ENCODE results near the gene SLC15A4. TPM values are rescaled to one million over a fixed set of nuclear protein-coding genes. Genes with fewer than 3 reads are reported as not detected.
A peak's percentile ranks its signal among the peaks of the same experiment; 100 is the strongest.

Gene SLC15A4
- polyA plus RNA-seq, 2 of the 4 experiments (the other 2 are of a cell fraction) = 21.6 to 40.0 TPM

GRCh38 chr12:128787827-128788226, 35.9 kb downstream of the SLC15A4 start:
- CTCF ChIA-PET = no interaction called here
- DNase-seq (ENCODE audit: low read depth in 1 of 2, low spot score in 1 of 2) (no peak), ATAC-seq (no peak), FAIRE-seq (no peak)
- Histone ChIP-seq H3K4me2 (no peak overlapping the region), H3K9me3 (no peaks in the 10 kb centered on the region), H3K27ac (no peak overlapping the region), H3K4me1 (no peaks in the 10 kb centered on the region), H3K4me3 (no peak overlapping the region)
- POLR2A ChIA-PET = no interaction called here
- no peak for TF ChIP-seq HOXB13 (CRISPR knock-in tag; IDR thresholded peaks at IDR 0.05; ENCODE audit: low read depth)
- TF ChIP-seq, protein P1, sequence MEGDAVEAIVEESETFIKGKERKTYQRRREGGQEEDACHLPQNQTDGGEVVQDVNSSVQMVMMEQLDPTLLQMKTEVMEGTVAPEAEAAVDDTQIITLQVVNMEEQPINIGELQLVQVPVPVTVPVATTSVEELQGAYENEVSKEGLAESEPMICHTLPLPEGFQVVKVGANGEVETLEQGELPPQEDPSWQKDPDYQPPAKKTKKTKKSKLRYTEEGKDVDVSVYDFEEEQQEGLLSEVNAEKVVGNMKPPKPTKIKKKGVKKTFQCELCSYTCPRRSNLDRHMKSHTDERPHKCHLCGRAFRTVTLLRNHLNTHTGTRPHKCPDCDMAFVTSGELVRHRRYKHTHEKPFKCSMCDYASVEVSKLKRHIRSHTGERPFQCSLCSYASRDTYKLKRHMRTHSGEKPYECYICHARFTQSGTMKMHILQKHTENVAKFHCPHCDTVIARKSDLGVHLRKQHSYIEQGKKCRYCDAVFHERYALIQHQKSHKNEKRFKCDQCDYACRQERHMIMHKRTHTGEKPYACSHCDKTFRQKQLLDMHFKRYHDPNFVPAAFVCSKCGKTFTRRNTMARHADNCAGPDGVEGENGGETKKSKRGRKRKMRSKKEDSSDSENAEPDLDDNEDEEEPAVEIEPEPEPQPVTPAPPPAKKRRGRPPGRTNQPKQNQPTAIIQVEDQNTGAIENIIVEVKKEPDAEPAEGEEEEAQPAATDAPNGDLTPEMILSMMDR (IDR thresholded peaks at IDR 0.05) = no peak
- WGBS (ENCODE audit: missing lambda C conversion rate) = 73% methylated on average over 2 of the region's 2 CpGs

DNA sequence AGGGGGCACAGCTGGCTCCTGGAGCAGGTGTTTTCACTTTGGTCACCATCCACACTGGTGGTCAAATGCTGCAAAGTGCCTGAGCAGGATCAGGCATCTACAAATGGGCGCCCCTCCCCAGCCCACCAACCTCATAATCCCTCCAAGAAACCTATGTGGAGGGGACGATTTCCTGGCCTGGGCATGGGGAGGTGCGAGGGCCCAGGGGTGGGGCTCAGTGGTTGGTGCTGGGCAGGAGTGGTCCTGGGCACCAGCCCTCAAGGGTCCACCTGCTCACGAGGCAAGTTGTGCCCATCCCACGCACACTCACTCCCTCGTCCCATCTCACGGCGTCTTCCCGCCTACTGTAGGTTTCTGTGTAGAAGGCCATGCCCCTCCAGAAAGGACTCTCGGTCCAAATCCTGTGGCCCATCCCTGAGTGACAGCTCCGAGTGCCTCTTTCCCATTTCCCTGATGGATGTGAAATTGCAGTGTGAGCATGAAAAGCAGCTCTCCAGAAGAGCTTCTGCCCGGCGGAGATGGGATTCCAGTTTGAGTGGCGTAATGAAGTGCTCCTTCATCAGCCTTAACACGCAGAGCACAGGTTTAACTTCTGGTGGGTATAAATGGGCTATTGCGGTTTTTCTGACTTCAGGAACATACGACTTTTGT, 36.9 kb downstream of the SLC15A4 start:
- H3K4me1 ChIP-seq = no peaks in the 10 kb centered on the region
- 78% methylated on average over 17 of the region's 17 CpGs for WGBS (ENCODE audit: missing lambda C conversion rate)
- ChIA-PET POLR2A (no interaction called here), CTCF (no interaction called here)
- DNase-seq (ENCODE audit: low read depth in 1 of 2, low spot score in 1 of 2) = no peak
- ATAC-seq = no peak
- no peaks in the 10 kb centered on the region for H3K9me3 ChIP-seq
- no peak for FAIRE-seq
- H3K4me3 ChIP-seq = no peak overlapping the region
- no peak overlapping the region for H3K4me2 ChIP-seq
- no peak overlapping the region for H3K27ac ChIP-seq
- TF ChIP-seq REST (IDR thresholded peaks at IDR 0.05) (no peak), RARB (CRISPR knock-in tag; IDR thresholded peaks at IDR 0.05) (no peak), GATA3 (IDR thresholded peaks at IDR 0.05; ENCODE audit: borderline replicate concordance) (no peak)

DNA sequence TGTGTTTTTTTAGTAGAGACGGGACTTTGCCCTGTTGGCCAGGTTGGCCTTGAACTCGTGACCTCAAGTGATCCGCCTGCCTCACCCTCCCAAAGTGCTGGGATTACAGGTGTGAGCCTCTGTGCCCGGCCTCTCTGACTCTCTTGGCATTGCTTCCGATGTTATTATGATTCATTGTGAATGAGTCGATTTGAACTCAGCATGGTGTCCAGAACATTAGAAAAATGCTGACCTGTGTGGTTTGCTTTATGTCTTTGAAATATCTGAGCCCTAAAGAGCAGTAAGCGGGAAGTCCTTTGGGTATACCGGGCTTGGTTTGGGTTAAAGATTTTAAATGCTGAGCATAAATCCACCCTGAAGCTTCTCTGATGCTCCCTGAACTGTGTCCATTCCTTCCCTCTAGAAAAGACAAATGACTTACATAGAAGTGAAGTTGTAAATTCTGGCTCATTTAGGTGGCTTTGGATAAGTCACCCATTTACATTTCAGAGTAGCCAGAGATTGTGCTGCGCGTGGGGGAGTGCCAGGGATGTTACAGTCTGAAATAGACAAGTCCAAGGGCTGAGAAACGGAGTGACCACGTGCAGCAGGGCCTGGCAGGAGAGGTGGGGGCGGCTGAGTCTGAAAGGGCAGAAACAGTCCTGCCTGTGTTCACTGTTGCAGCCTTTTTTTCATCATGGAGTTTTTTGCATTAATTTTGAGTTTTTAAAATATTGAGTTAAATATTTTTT, 39.6 kb downstream of the SLC15A4 start:
- no peak overlapping the region for H3K4me2 ChIP-seq
- DNase-seq (ENCODE audit: low read depth in 1 of 2, low spot score in 1 of 2) (no peak), ATAC-seq (no peak), FAIRE-seq (no peak)
- H3K4me1 ChIP-seq = no peaks in the 10 kb centered on the region
- TF ChIP-seq POLR2AphosphoS2 (conservative IDR thresholded peaks at IDR 0.05; ENCODE audit: low read length) = no peak
- TF ChIP-seq MAFK (IDR thresholded peaks at IDR 0.05; ENCODE audit: partially characterized antibody) = peak; percentile 87
- H3K9me3 ChIP-seq = no peaks in the 10 kb centered on the region
- ChIA-PET POLR2A (no interaction called here), CTCF (interaction anchor here (0.9 to 1.3 kb wide), 3 partner anchors 13 to 1230 kb away, joined by 3 read pairs; no protein-coding TSS in a partner anchor)
- WGBS (ENCODE audit: missing lambda C conversion rate) = 51% methylated on average over 13 of the region's 13 CpGs
- no peak overlapping the region for H3K4me3 ChIP-seq
- H3K27ac ChIP-seq = no peak overlapping the region

DNA sequence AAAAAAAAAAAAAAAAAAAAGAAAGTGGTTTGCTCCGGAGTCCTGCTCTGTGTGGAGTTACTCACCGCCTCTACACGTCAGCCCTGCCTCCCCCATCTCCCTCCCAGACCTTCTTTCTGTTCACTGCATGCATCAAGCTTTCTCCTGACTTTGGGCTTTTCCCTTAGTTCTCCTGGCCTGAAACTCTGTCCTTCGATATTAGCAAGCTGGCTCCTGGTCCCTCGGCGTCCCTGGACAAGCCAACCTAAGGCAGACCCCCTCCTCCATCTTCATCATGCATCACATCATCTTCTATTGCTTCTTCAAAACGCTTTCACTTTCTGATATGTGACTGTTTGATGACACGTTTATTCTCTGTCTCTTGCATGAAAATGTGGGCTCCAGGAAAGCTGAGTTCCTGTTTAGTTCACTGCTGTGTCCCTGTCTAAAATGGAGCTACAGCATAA, 40.6 kb downstream of the SLC15A4 start:
- H3K4me2 ChIP-seq = no peak overlapping the region
- CTCF ChIA-PET = interaction anchor here (0.6 to 2.8 kb wide), 9 partner anchors 8 to 1231 kb away, joined by 3 to 14 read pairs (median 3); no protein-coding TSS in a partner anchor
- 56% methylated on average over 8 of the region's 8 CpGs for WGBS (ENCODE audit: missing lambda C conversion rate)
- TF ChIP-seq MYC (IDR thresholded peaks at IDR 0.05; ENCODE audit: borderline replicate concordance, low read length) (no peak), CBX8 (IDR thresholded peaks at IDR 0.05) (no peak), CBX2 (IDR thresholded peaks at IDR 0.05; ENCODE audit: borderline replicate concordance, low read depth) (no peak), NPAS2 (CRISPR knock-in tag; IDR thresholded peaks at IDR 0.05; ENCODE audit: borderline replicate concordance) (no peak), USF2 (IDR thresholded peaks at IDR 0.05) (no peak), RFX5 (IDR thresholded peaks at IDR 0.05) (no peak), EP300 (IDR thresholded peaks at IDR 0.05) (no peak), GATA3 (IDR thresholded peaks at IDR 0.05; ENCODE audit: borderline replicate concordance) (no peak), RNF2 (IDR thresholded peaks at IDR 0.05; ENCODE audit: borderline replicate concordance, low read depth) (no peak), BHLHE40 (IDR thresholded peaks at IDR 0.05; ENCODE audit: low read depth, low read length) (no peak), ZFP36 (IDR thresholded peaks at IDR 0.05; ENCODE audit: borderline replicate concordance, partially characterized antibody) (no peak), HOXB5 (CRISPR knock-in tag; IDR thresholded peaks at IDR 0.05) (no peak), FOXS1 (CRISPR knock-in tag; IDR thresholded peaks at IDR 0.05) (no peak), TP53 (CRISPR knock-in tag; IDR thresholded peaks at IDR 0.05) (no peak), KDM1A (IDR thresholded peaks at IDR 0.05; ENCODE audit: low read depth) (no peak), RAD21 (conservative IDR thresholded peaks at IDR 0.05 in 1 of 2, IDR thresholded peaks at IDR 0.05 in 1 of 2) (no peak)

More for the DNA sequence above, 40.6 kb downstream of the SLC15A4 start:
- ATAC-seq (peak in 1 of 2 experiments; percentile 32; a peak in 3 of 6 replicates), DNase-seq (ENCODE audit: low read depth in 1 of 2, low spot score in 1 of 2) (no peak), FAIRE-seq (no peak)
- Histone ChIP-seq H3K9me3 (no peaks in the 10 kb centered on the region), H3K27ac (no peak overlapping the region), H3K4me3 (no peak overlapping the region), H3K4me1 (no peaks in the 10 kb centered on the region)
- POLR2A ChIA-PET = no interaction called here
